Ramos (cell line): ENCODE data around the gene PLGRKT.
"Not testable (repeated sequence)": the region's sequence is repeated elsewhere in the genome, so short reads cannot be mapped to it uniquely, and the experiment has no call there.

Source experiments
- in situ Hi-C: fragments of 300-500 bp; cut with MboI; formaldehyde crosslinking; loops from one replicate; pipeline ENCODE4 v1.14.3; 2022; ENCODE audit warnings: low sequenced_read_pairs; ENCODE audit not compliant: unreplicated experiment

PLGRKT gene, protein sequence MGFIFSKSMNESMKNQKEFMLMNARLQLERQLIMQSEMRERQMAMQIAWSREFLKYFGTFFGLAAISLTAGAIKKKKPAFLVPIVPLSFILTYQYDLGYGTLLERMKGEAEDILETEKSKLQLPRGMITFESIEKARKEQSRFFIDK

DNA sequence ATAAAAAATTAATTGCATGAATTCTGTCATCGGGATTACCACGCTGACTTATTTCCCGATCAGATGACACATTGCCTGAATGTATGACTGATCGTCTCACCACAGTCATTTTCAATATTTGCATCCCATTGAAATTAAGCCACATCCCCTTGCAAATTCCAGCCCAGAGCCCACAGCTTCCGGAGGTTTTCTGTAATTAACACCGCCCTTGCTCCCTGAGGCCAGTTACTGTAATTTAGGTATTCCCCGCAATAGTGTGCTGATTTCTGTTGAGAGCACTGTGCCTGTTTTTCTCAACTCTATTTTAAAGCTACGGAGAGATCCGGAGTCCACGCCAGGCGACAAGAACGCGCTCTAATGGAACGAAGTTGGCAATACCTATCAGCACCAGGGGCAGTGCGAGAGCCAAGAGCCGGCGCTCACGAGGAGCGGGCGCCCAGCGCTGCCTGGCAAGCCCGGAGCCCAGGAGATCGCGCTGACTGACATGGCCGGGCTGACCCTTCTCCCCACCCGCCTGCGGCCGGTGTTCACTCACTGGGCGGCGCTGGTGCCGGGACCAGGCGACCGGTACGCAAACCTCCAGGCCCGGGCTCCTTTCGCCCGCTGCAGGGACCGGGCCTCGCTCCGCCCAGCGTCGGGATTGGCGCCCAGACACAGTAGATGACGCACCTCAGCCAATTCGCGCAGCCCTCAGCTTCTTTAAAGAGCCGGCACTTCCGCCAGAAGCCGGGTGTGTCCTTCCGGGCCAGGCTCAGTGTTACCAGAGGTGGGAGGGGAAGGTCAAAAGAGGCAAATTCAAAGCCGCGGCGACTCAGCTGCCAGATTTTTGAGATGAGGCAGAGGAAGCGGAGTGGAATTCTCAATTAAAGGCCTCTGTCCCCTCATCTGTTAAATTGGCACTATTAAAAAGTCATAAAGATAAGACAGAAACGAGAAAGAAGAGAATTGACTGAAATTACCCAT, at the start of gene PLGRKT:
PLGRKT (minus strand) TSS at position 672 of the 963 bp plus-strand sequence. CDS start 5,948 bp downstream, outside the sequence.
- in situ Hi-C loops = loop anchor here (10.0 to 25.0 kb wide), 2 partner anchors 450 to 693 kb away; partner anchors contain the start of genes AK3 and JAK2

DNA sequence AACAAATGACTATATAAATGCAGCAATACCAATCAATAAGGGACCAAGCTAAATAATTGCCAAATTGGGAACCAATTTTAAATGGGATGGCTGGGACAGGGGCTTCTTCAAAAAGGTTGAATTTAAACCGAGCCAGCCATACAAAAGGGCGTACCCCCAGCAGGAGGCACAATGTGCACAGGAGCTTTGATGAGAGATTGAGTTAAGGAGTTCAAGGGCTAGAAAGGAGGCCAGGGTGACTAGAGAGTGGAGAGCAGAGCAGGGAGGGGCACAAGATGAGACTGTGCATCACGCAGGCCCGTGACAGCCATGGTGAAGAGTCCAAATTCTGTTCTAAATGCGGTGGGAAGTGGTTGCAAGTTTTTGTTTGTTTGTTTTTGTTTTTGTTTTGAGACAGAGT, 49.3 kb upstream of the PLGRKT start:
- in situ Hi-C loops = no loop called here

DNA sequence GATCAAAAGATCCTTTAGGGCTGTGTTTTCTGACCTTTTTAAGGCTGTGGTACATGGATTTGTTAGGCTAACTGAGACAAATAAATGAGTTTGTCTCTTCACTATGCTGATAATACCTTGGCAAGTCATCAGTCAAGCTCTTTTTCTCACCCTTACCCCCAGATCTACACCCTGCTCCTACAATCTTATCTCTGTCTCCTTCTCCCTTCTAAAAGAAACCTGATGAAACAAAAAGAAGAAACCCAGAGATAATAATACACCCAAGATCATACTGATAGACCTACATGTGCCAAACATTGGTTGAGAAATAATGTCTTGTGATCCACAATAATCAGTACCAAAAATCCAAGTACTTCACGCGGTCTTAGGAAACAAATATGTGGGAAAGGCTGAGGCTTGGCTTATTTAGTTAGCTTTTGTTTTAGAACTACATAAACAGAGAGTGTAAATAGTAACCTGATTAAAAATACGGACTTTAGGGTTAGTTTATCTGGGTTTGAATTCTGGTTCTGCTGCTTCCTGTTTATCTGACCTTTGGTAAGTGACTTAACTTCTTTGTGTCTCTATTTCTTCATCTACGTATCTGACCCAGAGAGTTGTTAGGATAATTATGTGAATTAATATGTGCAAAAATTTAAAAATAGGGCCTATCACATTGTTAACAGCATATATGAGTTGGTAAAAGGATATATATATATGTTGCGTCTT, 47.8 kb upstream of the PLGRKT start:
- in situ Hi-C loops = no loop called here

DNA sequence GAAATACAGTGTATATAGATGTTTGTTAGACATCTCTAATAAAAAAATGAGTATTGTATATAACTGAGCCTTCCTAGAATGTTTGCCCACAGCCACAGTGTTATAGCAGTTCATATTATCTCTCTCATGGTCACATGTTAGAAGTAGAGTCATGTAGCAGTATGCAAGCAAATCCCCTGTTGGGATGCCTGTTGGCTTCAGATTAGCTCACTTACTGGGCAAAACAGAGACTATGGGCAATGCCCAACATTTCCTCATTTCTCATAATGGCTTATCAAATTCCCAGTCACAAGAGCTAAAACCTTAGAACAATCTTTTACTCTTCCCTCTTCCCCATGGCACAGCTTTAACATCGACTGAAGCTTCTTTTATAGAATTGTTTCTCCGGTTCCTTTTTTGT, 45.6 kb upstream of the PLGRKT start:
- in situ Hi-C loops = no loop called here

DNA sequence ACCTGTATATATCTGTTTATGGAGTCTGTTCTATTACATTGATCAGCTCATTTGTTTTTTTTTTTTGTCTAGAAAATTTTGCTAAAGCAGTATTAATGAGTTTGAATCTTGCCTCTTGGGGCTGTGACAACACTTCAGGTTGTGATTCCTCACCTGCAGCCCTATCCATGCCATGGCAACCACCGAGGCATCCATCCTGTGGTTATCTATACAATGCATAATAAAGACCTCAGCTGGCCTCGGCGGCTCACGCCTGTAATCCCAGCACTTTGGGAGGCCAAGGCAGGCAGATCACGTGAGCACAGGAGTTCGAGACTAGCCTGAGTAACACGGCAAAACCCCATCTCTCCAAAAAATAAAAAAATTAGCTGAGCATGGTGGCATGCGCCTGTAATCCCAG, 44.5 kb upstream of the PLGRKT start:
- in situ Hi-C loops = no loop called here

DNA sequence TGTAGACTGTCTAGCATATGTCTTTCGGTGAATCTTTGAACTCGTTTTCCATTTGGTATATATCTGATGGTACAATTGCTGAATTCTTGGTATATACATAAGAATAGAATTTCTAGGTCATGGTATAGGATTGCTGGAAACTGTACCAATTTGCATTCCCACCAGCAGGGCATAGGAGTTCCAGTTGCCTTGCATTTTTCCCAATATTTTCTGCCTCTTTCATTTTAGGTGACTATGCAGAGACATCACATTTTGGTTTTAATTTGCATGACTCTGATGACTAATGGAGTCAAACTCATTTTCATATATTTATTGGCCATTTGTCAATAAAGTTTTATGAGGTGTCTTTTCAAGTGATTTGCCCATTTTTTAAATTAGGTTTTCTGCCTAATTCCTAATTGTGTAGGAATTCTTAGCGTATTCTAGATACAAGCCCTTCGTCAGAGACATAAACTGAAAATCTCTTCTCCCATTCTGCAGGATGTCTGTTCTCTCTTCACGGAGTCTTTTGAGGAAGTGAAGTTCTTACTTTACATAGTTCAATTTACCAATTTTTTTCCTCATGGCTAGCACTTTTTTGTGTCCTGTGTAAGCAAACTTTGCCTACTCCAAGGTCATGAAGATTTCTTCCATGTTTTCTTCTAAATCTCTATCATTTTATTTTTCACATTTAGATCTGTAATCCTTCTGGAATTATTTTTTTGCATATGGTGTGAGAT, 43.8 kb upstream of the PLGRKT start:
- in situ Hi-C loops = no loop called here

DNA sequence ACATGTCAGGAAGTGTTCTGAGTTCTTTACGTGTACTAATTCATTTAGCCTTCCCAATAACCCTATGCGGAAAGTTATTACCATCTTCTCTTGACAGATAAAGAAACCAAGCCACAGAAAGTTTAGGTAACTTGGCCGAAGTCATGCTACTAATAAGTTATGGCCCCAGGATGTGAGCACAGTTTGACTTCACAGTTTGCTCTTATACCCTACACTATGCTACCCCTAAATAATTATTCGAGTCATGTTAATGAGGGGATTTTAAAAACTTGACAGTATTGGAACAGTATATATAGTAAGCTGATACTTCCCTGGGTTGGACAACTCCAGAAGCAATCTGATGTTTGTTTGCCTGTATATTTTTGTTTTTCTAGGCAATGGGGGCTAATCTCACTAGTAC, 43.2 kb upstream of the PLGRKT start:
- in situ Hi-C loops = no loop called here

DNA sequence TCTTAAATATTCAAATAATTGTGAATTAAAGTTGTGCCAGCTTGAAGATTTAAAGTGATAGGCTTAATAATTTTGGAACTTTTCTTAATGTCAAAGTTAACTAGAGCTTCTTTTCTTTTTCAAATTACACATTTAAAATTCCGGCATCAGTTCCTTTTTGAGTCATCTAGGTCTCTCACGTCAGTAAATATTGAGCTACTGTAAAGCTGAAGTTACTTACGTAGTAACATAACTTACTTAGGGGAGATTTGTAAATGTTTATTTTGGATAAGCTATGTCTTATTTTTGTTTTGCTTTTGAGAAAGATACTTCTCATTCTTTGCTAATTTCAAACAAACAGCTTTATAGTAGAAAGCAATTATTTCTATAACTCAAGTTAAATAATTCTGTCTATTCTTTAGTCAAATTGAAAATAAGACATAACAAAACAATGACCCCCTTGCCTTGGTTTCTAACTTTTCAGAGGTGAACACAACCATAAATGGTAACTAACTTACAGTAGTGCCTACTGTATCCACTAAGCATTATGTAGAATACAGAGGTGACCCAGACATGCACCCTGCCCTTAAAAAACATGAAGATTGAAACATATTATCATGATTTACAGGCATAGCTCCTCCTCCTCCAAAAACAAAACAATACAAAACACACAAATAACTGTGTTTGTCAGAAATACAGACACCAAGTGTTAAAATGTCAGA, 42.4 kb upstream of the PLGRKT start:
- in situ Hi-C loops = no loop called here

DNA sequence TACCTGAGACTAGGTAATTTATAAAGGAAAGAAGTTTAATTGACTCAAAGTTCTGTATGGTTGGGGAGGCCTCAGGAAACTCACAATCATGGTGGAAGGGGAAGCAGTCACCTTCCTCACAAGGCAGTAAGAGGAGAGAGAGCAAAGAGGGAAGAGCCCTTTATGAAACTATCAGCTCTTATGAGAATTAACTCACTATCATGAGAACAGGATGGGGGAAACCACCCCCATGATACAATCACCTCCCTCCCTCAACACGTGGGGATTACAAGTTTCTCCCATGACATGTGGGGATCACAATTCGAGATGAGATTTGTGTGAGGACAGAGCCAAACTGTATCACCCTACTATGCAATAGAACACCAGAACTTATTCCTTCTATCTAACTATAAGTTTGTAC, 40.5 kb upstream of the PLGRKT start:
- in situ Hi-C loops = no loop called here

DNA sequence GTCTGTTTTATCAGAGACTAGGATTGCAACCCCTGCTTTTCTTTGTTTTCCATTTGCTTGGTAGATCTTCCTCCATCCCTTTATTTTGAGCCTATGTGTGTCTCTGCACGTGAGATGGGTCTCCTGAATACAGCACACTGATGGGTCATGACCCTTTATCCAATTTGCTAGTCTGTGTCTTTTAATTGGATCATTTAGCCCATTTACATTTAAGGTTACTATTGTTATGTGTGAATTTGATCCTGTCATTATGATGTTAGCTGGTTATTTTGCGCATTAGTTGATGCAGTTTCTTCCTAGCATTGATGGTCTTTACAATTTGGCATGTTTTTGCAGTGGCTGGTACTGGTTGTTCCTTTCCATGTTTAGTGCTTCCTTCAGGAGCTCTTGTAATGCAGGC, 37.9 kb upstream of the PLGRKT start:
- in situ Hi-C loops = not testable (repeated sequence)

DNA sequence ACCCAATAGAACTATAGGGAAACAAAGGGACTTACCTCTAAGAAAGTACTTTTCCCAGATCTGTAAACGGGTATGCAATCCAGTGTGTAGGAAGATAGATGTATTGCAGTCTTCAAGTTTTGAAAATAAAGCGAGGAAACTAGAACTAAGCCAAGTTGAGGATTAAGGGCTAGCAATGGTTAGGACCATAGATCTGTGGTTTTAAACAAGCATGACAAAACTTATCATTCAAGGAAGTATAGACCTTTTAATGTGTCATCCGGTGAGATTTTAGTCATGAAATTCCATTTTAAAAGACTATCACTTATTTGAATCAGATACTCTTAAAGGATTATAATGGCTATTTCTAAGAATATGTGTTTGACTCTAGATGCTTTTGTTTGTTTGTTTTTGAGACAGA, 33.1 kb upstream of the PLGRKT start:
- in situ Hi-C loops = no loop called here

DNA sequence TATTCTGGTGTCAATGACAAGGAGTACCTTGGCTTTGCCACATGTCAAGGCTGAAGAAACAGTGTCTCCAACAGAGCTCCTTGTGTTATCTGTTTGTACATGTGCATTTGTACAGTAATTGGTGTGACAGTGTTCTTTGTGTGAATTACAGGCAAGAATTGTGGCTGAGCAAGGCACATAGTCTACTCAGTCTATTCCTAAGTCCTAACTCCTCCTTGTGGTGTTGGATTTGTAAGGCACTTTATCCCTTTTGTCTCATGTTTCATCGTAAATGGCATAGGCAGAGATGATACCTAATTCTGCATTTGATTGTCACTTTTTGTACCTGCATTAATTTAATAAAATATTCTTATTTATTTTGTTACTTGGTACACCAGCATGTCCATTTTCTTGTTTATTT, 32.4 kb upstream of the PLGRKT start:
- in situ Hi-C loops = no loop called here

DNA sequence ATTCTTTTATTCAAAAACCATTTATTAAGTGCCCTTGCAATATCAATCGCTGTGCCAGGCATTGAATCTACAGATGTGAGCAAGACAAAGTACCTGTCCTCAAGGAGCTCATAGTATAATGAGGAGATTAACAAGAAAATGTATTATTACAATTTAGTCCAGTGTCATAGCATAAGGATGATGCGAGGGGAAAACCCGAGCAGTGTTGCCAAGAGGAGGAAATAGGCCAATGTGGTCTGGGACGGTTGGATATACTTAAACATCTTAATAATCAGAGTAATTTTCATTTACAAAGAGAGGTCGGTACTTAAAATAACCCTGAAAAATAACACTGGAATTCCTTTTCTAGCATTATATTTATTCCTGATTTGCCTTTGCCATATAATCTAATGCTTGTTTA, 31.1 kb upstream of the PLGRKT start:
- in situ Hi-C loops = no loop called here

DNA sequence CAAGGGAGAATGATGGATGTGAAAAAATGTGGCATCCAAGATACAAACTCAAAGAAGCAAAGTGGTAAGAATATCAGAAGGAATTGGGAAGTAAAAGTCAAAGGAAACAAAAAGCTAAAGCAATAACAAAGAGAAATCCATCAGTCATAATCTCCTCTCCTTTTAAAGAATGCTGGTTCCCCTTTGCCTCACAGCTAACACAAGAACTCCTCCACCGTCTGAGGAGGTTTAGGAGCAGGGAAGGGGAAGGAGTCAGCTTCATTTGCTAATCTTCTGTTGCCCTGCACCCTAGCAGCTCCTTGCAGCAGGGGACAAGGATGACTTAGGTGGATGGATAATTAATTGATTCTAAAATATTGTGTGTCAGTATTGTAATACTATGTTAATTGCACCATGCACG, 29.0 kb upstream of the PLGRKT start:
- in situ Hi-C loops = no loop called here

DNA sequence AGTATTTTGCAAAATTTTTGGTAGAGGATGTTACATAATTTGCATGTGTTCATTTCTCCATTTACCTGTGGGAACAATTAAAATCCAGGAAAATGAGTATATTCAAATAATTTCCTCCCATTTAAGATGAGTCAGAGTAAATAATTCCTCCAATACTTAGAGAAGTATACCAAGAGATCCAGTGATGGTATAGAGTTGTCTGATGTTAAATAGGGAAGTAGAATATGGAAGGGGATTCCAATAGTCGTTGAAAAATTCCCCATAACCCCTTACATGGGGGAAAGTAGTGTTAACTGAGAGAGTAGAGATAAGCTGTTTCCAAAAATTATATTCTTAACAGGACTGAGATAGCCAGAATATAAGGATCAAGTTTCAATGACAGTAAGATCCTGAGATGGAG, 28.3 kb upstream of the PLGRKT start:
- in situ Hi-C loops = no loop called here

DNA sequence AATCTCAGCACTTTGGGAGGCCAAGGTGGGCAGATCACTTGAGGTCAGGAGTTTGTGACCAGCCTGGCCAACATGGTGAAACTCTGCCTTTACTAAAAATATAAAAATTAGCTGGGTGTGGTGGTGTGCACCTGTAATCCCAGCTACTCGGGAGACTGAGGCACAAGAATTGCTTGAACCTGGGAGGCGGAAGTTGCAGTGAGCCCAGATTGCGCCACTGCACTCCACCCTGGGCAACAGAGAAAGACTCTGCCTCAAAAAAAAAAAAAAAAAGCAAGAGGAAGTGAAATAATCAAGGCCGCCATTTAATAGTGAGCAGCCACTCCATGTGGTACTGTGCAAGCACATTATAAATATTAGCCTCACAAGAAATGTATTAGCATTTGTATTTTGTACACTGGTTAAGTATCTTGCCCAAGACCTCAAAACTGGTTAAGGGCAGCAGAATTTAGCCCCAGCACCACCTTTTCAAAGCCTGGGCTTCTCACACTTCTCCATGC, 27.2 kb upstream of the PLGRKT start:
- in situ Hi-C loops = not testable (repeated sequence)

DNA sequence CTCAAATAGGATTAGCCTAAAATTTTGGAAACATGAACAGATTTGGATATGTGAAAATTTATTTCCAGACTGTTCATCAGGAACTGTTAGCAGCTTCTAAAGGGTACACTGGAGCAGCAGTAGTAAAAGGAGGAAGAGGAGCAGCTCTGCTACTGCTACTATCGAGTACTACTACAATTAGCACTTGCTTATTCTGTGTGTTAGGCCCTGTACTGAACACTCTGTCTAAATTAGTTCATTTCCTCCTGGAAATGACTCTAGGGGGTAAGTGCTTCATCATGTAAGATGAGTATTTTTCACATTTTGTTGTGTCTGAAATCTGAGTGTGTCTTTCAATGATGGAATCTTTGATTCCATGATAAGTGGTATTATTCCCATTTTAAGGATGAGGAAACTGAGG, 22.4 kb upstream of the PLGRKT start:
- in situ Hi-C loops = no loop called here

DNA sequence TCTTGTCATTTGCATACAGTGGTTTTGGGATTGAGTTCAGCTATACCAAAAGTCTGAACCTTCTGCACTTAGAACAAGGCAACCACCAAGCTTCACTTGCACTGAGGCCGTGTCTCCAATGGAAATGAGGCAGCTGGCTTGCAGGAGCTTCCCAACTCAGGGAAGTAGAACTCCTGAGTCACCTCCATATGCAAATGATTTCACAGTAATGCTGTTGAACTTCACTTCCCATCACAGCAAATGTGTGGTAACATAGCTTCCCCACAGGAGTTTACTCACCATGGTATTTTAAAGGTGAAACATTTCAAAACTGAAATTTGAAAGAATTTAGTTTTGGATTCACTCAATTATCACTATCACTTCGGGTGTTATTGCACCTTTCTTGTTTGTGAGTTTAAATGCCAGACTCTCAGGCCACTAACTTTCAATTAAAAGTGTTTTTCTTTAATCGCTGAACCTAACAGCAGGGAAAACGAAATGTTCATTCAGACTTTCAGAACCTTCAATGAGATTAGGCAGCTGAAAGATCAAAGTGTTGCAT, 21.6 kb upstream of the PLGRKT start:
- in situ Hi-C loops = no loop called here

DNA sequence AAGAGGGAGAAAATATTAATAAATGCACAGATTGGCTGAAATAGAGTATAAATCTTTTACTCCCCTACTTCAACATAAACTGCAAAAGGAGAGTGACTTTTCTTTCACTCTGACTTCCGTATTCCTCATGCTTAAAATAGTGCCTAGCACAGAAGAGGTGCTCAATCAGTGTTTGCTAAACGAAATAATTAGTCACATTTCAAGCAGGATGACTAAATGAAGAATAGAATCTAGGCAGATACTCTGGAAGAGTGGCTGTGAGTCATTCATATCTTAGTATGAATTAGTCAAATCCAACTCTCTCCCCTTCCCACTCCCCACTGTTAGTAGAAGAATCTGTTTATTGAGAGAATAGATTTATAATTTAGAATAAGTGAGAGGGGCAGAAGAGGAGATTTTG, 17.5 kb upstream of the PLGRKT start:
- in situ Hi-C loops = no loop called here
